ENCODE data around the gene TMEM134.

The TMEM134 gene

DNA sequence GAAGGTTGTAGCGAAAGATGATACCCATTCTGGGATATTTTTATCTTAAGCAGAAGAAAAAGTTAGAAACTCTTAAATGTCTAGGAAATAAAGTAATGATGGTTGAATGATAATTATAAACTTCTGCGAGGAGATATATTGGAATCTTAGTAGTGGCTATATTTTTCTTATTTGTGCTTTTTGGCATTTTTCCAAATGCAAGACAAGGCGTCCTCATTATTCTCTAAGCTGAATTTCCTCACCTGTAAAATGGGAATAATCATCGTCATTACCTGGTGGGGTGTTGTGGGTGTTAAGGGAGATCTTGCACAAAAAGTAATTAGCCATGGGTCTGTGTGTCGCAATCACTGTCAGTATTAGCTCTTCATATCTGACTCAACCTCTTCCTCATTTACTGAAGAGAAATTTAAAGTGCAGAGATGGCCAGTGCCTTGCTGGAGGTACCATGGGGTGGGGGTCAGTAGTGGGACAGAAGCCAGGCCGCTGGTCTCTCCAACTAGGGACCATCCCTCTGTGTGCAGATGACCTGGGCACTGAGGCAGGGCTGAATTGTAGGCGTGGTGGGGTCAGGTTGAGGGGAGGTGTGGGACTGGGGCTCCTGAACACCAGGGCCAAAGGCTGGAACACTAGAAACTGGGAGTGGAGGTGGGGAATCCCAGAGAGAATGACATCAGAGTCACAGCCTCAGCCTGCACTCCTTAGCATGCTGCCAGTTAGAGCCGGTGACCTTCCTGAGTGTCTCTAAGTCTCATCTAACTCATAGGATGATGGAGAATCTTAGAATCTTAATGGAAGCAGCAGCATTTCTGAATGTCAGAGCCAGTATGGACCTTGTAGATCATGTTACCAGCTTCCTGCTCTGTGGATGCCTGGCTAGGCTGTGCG is 32.0 kb upstream of the TMEM134 start:
- DNase-seq (ENCODE audit: low read depth in 2 of 2), result no peak

- no peak for DNase-seq (ENCODE audit: low read depth in 2 of 2)
Measured at GRCh38 chr11:67500484-67500821, 31.4 kb upstream of the TMEM134 start.

GRCh38 chr11:67499808-67500483 is 30.9 kb upstream of the TMEM134 start:
- DNase-seq (ENCODE audit: low read depth in 2 of 2), result no peak

DNA sequence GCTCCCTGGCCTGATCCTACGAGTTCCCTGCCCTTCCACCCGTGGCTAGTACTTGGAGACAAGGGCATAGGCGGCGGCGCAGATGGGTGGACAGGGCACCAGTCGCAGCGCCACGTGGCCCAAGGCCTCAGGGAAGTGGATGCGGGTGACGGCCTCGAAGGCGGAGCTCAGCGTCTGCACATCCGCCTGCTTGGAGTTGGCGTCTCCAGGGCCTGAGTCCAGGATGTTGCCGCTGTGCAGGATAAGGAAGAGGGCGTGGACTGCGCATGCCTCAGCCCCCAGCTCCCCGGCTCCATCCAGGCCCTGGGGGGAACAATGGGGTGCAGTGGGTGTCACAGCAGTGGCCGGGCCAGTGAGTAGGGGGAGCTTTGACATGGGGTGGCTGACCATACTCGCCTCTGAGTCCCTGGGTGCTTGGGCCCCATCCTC is 29.5 kb upstream of the TMEM134 start:
- no peak for DNase-seq (ENCODE audit: low read depth in 2 of 2)

GRCh38 chr11:67497656-67498291 is 28.7 kb upstream of the TMEM134 start:
- no peak for DNase-seq (ENCODE audit: low read depth in 2 of 2)

DNA sequence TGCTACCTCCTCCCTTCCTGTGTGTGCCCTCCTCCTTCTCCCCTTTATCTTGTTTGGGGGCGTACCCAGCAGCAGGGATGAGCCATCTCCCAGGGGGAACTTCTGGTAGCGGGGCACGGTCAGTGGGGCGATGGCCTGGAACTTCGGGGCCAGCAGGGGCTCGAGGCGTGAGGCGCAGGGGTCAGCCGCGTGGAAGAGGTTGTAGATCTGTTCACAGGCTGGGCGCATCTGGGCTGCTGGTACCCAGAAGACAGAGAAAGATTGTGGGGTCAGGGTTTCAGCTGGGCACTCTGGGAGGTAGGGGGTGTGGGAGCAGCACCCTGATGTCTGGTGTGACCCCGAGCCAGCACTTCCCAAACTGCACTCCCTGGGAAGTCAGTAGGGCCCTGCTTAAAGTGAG is 27.1 kb upstream of the TMEM134 start:
- DNase-seq (ENCODE audit: low read depth in 2 of 2), result no peak

GRCh38 chr11:67495234-67496005 is 26.4 kb upstream of the TMEM134 start:
- no peak for DNase-seq (ENCODE audit: low read depth in 2 of 2)

DNA sequence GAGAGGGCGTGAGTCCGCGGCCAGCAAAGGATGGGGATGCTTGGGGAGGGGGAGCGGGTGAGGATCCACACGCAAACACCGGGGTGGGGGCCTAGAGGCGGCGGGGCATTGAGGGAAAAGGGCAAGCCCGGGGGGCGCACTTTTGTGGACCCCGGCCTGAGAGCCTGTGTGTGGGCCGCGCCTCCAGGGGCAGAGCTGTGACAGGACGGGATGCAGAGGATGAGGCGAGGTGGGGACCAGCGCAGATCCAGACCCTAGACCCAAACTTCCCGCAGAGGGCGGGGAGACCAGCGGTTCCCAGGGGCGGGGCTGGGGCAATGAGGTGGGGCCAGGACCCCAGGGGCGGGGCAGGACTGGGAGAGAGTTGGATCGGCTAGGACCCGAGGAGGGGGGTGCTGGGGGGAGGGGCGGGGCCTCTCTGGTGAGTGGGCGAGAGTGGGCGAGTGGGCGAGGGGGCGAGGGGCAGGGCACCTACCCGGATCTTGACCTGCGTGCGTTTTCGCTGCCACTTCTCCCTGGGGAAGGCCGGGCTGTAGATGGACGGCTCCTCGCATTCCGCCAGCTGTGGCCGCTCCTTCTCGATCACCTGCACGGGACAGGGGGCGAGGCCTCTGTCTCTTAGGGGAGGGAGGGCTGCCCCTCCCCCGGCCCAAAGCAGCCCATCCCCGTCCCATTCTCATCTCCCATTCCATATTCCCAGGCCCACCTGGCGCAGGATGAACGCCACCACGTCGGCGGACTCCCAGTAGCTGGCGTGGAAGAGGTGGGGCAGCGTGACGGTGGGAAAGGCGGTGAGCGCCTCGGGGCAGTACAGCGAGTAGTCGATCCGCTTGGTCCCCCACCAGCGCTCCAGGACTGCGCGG is 25.6 kb upstream of the TMEM134 start:
- DNase-seq (ENCODE audit: low read depth in 2 of 2), result no peak

DNA sequence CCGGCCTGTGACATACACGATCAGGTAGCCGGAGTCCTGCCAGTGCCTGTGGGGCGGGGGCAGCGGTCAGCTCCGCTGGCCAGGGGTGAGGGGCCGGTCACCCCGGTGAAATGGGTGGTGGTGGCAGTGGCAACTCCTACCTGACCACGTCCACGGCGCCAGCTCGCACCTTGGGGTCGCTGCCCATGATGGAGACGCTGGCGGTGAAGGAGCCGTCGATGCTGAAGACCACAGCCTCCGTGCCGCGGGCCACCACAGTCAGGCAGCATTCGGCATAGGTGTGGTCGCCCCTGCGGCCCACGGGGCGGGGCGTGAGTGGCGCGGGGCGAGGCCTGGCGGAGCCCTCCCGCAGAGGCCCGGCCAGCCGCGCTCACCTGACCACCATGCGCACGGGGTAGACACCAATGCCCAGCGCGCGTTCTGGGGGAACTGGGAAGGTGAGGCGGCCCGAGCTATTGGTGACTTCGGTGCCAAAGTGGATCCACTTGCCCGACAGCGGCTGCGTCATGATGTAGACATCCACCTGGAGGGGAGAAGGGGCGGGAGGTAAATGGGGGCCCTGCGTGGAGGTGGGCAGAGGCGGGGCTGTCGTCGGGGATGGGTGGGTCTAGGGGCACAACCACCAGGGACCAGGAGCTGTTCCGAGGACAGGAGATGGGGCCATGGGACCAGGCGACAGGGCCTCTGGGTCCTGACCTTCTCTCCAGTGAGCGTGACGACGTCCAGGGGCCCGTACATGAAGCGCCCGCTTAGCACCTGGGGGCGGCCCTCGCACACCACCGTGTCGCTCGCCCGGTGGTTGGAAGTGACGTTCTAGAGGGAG is 24.7 kb upstream of the TMEM134 start:
- DNase-seq (ENCODE audit: low read depth in 2 of 2), result no peak

DNA sequence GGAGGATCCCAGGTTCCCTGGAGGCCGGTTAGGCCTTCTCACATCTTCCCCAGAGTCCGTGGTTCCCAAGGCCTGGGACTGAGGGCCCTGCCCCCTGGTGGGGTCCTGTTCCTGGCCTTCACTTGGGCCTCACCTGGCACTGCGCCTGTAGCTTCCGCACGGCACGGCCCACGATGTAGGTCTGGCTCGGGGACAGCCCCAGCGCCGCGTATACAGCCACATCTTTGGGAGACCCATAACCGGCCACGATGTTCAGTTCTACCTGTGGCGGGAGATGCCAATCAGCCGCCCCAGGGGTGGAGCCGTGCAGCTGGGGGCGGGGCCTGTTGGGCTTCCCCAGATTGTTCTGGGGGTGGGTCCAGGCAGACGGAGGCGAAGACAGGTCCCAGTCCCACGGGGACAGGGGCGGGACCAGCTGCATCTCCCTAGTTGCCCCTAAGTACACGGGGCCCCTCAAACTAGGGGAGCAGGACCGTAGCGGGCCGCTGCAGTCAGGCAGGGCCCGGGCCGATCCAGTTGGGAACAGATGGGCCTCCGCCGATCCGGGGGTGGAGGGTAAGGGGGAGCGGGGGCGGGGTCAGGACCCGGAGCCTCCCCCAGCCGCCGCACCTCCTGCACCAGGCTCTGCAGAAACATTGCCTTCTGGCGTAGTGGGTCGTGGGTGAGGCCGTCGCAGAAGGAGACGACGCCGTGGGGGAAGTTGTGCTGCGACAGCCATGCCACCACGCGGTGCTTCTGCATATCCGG is 23.9 kb upstream of the TMEM134 start:
- no peak for DNase-seq (ENCODE audit: low read depth in 2 of 2)

- DNase-seq (ENCODE audit: low read depth in 2 of 2), result no peak
Measured at GRCh38 chr11:67492069-67492727, 23.1 kb upstream of the TMEM134 start.

DNA sequence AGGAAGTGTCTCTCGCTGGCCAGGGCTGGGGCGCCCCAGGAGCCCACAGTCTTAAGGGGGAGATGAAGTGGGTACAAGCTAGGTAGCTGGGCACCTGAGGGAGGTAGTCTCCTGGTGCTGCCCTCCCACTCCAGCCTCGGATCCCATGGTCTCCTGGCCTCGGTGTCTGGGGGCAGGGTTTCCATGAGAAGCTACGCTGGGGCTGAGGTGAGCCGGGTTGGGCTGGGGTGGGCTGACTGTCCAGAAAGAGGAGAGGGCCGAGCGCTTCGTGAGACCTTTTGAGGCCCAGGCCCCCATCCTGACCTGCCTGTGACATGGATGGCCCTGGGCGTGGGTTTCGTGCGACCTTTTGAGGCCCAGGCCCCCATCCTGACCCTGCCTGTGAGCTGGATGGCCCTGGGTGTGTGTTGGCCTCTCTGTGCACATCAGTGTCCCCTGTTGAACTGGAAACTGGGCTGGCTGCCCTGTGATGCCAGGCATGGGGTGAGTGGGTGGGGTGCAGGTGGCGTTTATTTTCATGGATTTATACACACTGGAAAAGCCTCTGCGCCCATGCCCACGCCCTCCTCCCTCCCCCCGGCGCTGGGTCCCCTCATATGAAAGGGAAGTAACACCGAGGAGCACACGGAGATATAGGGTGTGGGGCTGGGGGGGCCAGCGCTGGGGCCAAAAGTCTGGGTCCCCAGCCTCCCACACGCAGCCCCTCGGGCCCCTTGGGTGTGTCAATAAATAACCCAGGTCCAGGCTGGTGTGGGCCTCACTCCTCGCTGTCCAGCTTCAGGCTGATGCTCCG is 22.4 kb upstream of the TMEM134 start:
- DNase-seq (ENCODE audit: low read depth in 2 of 2), result no peak

DNA sequence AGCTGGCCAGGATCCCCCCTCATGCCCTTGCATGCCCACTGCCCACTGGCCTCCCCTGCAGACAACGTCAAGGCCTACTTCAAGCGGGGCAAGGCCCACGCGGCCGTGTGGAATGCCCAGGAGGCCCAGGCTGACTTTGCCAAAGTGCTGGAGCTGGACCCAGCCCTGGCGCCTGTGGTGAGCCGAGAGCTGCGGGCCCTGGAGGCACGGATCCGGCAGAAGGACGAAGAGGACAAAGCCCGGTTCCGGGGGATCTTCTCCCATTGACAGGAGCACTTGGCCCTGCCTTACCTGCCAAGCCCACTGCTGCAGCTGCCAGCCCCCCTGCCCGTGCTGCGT is 21.6 kb upstream of the TMEM134 start:
- no peak for DNase-seq (ENCODE audit: low read depth in 2 of 2)

DNA sequence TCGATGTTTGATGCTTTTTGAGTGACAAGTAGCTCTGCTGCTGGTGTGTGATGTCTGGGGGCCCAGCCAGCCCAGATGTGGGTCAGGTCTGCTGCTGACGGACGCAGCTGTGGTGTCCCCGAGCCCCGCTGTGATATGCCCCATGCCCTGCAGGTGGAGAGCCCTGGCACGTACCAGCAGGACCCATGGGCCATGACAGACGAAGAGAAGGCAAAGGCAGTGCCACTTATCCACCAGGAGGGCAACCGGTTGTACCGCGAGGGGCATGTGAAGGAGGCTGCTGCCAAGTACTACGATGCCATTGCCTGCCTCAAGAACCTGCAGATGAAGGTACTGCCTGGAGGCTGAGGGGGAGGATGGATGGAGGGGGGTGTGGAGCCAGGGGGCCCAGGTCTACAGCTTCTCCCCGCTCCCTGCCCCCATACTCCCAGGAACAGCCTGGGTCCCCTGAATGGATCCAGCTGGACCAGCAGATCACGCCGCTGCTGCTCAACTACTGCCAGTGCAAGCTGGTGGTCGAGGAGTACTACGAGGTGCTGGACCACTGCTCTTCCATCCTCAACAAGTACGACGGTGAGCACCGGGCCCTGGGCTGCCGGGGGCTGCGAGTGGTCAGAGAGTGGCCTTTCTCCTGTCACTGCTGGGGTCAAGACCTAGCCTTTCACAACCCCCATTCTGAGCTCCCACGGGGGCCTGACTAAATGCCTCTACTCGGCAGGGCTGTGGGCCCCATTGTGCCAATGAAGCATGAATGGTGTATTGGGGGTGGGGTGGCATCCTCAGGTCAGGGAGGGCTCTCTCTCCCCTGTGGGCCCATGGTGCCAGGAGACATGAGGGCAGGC is 21.1 kb upstream of the TMEM134 start:
- DNase-seq (ENCODE audit: low read depth in 2 of 2), result no peak

DNA sequence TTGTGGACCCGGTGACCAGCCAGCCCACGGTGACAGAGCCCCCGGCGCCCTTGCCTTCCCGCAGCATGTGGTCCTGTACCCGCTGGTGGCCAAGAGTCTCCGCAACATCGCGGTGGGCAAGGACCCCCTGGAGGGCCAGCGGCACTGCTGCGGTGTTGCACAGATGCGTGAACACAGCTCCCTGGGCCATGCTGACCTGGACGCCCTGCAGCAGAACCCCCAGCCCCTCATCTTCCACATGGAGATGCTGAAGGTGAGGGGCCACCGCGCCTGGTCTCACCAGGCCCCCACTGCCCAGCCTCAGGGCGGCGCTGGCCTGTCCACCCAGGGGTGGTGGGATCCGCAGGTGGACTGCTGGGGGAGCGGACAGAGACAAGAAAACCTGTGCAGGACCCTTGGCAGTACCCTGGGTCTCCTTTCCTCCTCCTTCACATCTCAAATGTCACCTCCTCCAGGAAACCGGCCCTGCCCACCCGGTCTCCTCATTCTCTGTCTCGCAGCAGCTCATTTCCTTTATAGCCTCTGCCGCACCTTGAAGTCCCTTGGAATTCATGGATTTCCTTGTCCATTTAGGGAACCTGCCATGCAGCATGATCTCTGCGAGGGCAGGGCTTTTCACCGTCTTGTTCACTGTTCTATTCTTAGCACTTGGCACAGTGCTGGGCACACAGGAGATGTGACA is 20.3 kb upstream of the TMEM134 start:
- no peak for DNase-seq (ENCODE audit: low read depth in 2 of 2)

GRCh38 chr11:67486481-67487195 is 17.6 kb upstream of the TMEM134 start:
- DNase-seq (ENCODE audit: low read depth in 2 of 2), result no peak

Data from activated CD4-positive, alpha-beta T cell treated with anti-CD3 and anti-CD28 coated beads for 24 hours (primary cell).